ENCODE measurements around the gene OR5K2. TPM values are rescaled to one million over a fixed set of nuclear protein-coding genes. Genes with fewer than 3 reads are reported as not detected.

Gene OR5K2
- not detected for total RNA-seq

GRCh38 chr3:98497381-98497780 is at the start of gene OR5K2:
Gene OR5K2 (plus strand): TSS chr3:98497681. CDS start chr3:98497681, 0 bp downstream.
- TF ChIP-seq POLR2A (IDR thresholded peaks at IDR 0.05; ENCODE audit: low read depth) (no peak), EP300 (IDR thresholded peaks at IDR 0.05) (no peak), POLR2AphosphoS5 (IDR thresholded peaks at IDR 0.05) (no peak)
- TF ChIP-seq, protein P1, sequence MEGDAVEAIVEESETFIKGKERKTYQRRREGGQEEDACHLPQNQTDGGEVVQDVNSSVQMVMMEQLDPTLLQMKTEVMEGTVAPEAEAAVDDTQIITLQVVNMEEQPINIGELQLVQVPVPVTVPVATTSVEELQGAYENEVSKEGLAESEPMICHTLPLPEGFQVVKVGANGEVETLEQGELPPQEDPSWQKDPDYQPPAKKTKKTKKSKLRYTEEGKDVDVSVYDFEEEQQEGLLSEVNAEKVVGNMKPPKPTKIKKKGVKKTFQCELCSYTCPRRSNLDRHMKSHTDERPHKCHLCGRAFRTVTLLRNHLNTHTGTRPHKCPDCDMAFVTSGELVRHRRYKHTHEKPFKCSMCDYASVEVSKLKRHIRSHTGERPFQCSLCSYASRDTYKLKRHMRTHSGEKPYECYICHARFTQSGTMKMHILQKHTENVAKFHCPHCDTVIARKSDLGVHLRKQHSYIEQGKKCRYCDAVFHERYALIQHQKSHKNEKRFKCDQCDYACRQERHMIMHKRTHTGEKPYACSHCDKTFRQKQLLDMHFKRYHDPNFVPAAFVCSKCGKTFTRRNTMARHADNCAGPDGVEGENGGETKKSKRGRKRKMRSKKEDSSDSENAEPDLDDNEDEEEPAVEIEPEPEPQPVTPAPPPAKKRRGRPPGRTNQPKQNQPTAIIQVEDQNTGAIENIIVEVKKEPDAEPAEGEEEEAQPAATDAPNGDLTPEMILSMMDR (IDR thresholded peaks at IDR 0.05), result no peak
- intact Hi-C loops (cut with DNase I), result no loop called here
- WGBS, result 83% methylated on average over 2 of the region's 2 CpGs
- H3K4me1 ChIP-seq, result no peaks in the 10 kb centered on the region
- no peaks in the 10 kb centered on the region for H3K36me3 ChIP-seq
- no peak for DNase-seq (ENCODE audit: extremely low spot score)
- no peaks in the 10 kb centered on the region for H3K27me3 ChIP-seq
- no peak within 1 kb of the TSS for H3K4me3 ChIP-seq
- H3K9me3 ChIP-seq, result no peaks in the 10 kb centered on the region
- H3K27ac ChIP-seq (replicated peaks in 1 of 4), result no peak within 1 kb of the TSS

DNA sequence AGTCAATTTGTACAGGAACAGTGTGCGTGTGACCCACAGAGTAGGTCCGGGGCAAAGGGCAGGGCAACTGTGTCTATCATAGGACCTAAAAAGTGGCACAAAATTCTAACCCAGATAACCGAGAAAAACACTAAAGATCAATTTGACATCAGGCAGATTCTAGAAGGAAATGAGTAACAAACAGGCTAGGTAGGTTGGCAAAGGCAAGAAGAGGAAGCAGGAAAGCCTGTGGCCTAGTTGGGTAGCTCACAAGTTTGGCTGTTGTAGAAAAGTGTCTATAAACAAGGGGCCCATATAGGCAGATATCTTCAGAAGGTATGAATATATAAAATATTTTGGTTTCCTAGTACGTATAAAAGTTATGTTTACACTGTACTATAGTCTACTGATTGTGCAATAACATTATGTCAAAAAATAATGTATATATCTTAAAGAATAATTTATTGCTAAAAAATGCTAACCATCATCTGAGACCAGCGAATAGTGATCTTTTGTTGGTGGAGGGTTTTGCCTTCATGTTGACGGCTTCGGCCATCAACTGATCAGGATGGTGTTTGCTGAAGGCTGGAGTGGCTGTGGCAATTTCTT is 47.8 kb upstream of the OR5K2 start:
- no peak for DNase-seq (ENCODE audit: extremely low spot score)
- intact Hi-C loops (cut with DNase I), result no loop called here
- WGBS, result 91% methylated on average over 7 of the region's 7 CpGs
- no peak overlapping the region for H3K27ac ChIP-seq (replicated peaks in 1 of 4)
- no peaks in the 10 kb centered on the region for H3K36me3 ChIP-seq
- no peaks in the 10 kb centered on the region for H3K4me1 ChIP-seq
- H3K27me3 ChIP-seq, result no peaks in the 10 kb centered on the region
- peaks cover 0 to 3% (median 0%) of the 10 kb centered on the region in 4 donors for H3K9me3 ChIP-seq
- TF ChIP-seq EP300 (IDR thresholded peaks at IDR 0.05), result no peak
- TF ChIP-seq, protein P1 (IDR thresholded peaks at IDR 0.05), result no peak
- no peak for TF ChIP-seq POLR2AphosphoS5 (IDR thresholded peaks at IDR 0.05)
- TF ChIP-seq POLR2A (IDR thresholded peaks at IDR 0.05; ENCODE audit: low read depth), result no peak
- no peak overlapping the region for H3K4me3 ChIP-seq

GRCh38 chr3:98450372-98450771 is 47.1 kb upstream of the OR5K2 start:
- no peaks in the 10 kb centered on the region for H3K36me3 ChIP-seq
- H3K9me3 ChIP-seq, result peaks cover 0 to 3% (median 0%) of the 10 kb centered on the region in 4 donors
- H3K4me3 ChIP-seq, result no peak overlapping the region
- H3K27ac ChIP-seq (replicated peaks in 1 of 4), result no peak overlapping the region
- no peak for DNase-seq (ENCODE audit: extremely low spot score)
- intact Hi-C loops (cut with DNase I), result no loop called here
- WGBS, result 82% methylated on average over 4 of the region's 4 CpGs
- TF ChIP-seq, protein P1 (IDR thresholded peaks at IDR 0.05), result no peak
- TF ChIP-seq POLR2A (IDR thresholded peaks at IDR 0.05; ENCODE audit: low read depth), result no peak
- no peak for TF ChIP-seq POLR2AphosphoS5 (IDR thresholded peaks at IDR 0.05)
- no peak for TF ChIP-seq EP300 (IDR thresholded peaks at IDR 0.05)
- H3K27me3 ChIP-seq, result no peaks in the 10 kb centered on the region
- no peaks in the 10 kb centered on the region for H3K4me1 ChIP-seq

- Histone ChIP-seq H3K27me3 (no peaks in the 10 kb centered on the region), H3K4me1 (no peaks in the 10 kb centered on the region), H3K4me3 (no peak overlapping the region), H3K36me3 (no peaks in the 10 kb centered on the region), H3K27ac (replicated peaks in 1 of 4) (no peak overlapping the region), H3K9me3 (peaks cover 0 to 18% (median 1%) of the 10 kb centered on the region in 4 donors)
- DNase-seq (ENCODE audit: extremely low spot score), result no peak
- intact Hi-C loops (cut with DNase I), result no loop called here
- TF ChIP-seq, protein P1 (IDR thresholded peaks at IDR 0.05), result no peak
Measured at GRCh38 chr3:98453827-98454226, 43.7 kb upstream of the OR5K2 start.

- 97% methylated on average over 1 of the region's 1 CpG for WGBS
- DNase-seq (ENCODE audit: extremely low spot score), result no peak
- TF ChIP-seq, protein P1 (IDR thresholded peaks at IDR 0.05), result no peak
- no peak for TF ChIP-seq POLR2AphosphoS5 (IDR thresholded peaks at IDR 0.05)
- no peak for TF ChIP-seq POLR2A (IDR thresholded peaks at IDR 0.05; ENCODE audit: low read depth)
- TF ChIP-seq EP300 (IDR thresholded peaks at IDR 0.05), result no peak
- Histone ChIP-seq H3K36me3 (no peaks in the 10 kb centered on the region), H3K27me3 (no peaks in the 10 kb centered on the region), H3K27ac (replicated peaks in 1 of 4) (no peak overlapping the region), H3K4me1 (no peaks in the 10 kb centered on the region), H3K4me3 (no peak overlapping the region), H3K9me3 (peaks cover 0 to 20% (median 1%) of the 10 kb centered on the region in 4 donors)
- intact Hi-C loops (cut with DNase I), result no loop called here
Measured at GRCh38 chr3:98454929-98455328, 42.6 kb upstream of the OR5K2 start.
